HCT116 (cell line): ENCODE measurements around the gene TMEM178B. TPM values are rescaled to one million over a fixed set of nuclear protein-coding genes. Genes with fewer than 3 reads are reported as not detected.

Source experiments
- ATAC-seq: fragments of 200-7000 bp; cut with Tn5 transposase; 2 replicates; pipeline ENCODE4 v1.9.1; 2020; ENCODE audit warnings: mild to moderate bottlenecking, moderate library complexity
- BruUV-seq: library from RNA; stranded (reverse); fragments of 400-500 nt; replicated peaks from 2 replicates; lab custom pipeline; 2021; lab: Mats Ljungman, UMichigan
- CTCF ChIA-PET: fragments of 300-600 bp; sonication (Branson Sonifier 250); formaldehyde crosslinking; loops from one replicate; lab custom pipeline; 2021; ENCODE audit warnings: antibody characterized with exemption; lab: Charles Lee
- POLR2A ChIA-PET: fragments of 300-600, 350-600 bp; sonication (Branson Sonifier 250); formaldehyde crosslinking; loops from one replicate; lab custom pipeline; 2021; ENCODE audit warnings: antibody characterized with exemption; lab: Charles Lee
- RAD21 ChIA-PET, 2 experiments: fragments of 300-600 bp; sonication (Branson Sonifier 250); formaldehyde crosslinking; loops; one replicate each; lab custom pipeline; 2023; ENCODE audit warnings: low total read pairs in 2 of 2; ENCODE audit not compliant: uncharacterized antibody in 2 of 2, unreplicated experiment in 2 of 2, low non-redundant PET in 1 of 2; lab: Charles Lee
- DNase-seq: peaks from one replicate; pipeline ENCODE4 v3.0.0-alpha.2; 2010; ENCODE audit warnings: low read depth, low spot score
- H2AFZ ChIP-seq: fragments of 200-600 bp; shearing (Covaris generic), sonication (generic); 2 replicates; pipeline ENCODE4 v1.6.1; 2017; ENCODE audit warnings: low read depth, mixed run types, mixed read lengths, antibody characterized with exemption, low read length; ENCODE audit not compliant: poor library complexity, severe bottlenecking
- H3K27ac ChIP-seq: 2 replicates; pipeline ENCODE4 v1.5.1; 2012; ENCODE audit warnings: low read depth, low read length
- H3K27me3 ChIP-seq: fragments of 200-600 bp; sonication (generic); 2 replicates; pipeline ENCODE4 v1.6.1; 2016; ENCODE audit warnings: mixed run types, low read length, mixed read lengths; ENCODE audit not compliant: insufficient read depth
- H3K36me3 ChIP-seq, 2 experiments: fragments of 200-500 bp in 1 of 2; fragments of 200-600 bp in 1 of 2; sonication (Bioruptor generic) in 1 of 2; sonication (generic) in 1 of 2; 2 replicates each; pipeline versions ENCODE4 v1.5.1 to v1.6.1; 2014 to 2016; ENCODE audit warnings: low read length in 2 of 2, inconsistent platforms in 1 of 2, mixed read lengths in 1 of 2, mixed run types in 1 of 2; ENCODE audit not compliant: insufficient read depth in 2 of 2, control insufficient read depth in 1 of 2
- H3K4me1 ChIP-seq, 2 experiments: fragments of 200-600 bp in 1 of 2; sonication (generic) in 1 of 2; 2 replicates each; pipeline versions ENCODE4 v1.5.1 to v1.6.1; 2012 to 2017; ENCODE audit warnings: low read length in 2 of 2, inconsistent platforms in 1 of 2, mild to moderate bottlenecking in 1 of 2, mixed read lengths in 1 of 2, mixed run types in 1 of 2, moderate library complexity in 1 of 2; ENCODE audit not compliant: insufficient read depth in 2 of 2, control insufficient read depth in 1 of 2
- H3K4me2 ChIP-seq: fragments of 200-600 bp; sonication (generic); 2 replicates; pipeline ENCODE4 v1.6.1; 2017; ENCODE audit warnings: mixed run types, low read length, mixed read lengths
- H3K4me3 ChIP-seq, 2 experiments: fragments of 200-600 bp in 1 of 2; sonication (generic) in 1 of 2; replicated peaks in 1 of 2; 2 replicates each; pipeline ENCODE4 v1.5.1; 2011 to 2016; ENCODE audit warnings: low read length in 2 of 2, control low read depth in 1 of 2, low read depth in 1 of 2, mild to moderate bottlenecking in 1 of 2, mixed read lengths in 1 of 2, mixed run types in 1 of 2
- H3K79me2 ChIP-seq: fragments of 200-600 bp; sonication (generic); 2 replicates; pipeline ENCODE4 v1.6.1; 2017; ENCODE audit warnings: mild to moderate bottlenecking, mixed run types, low read length, moderate library complexity, mixed read lengths; ENCODE audit not compliant: insufficient read depth
- H3K9ac ChIP-seq: fragments of 200-600 bp; sonication (generic); 2 replicates; pipeline ENCODE4 v1.6.1; 2016; ENCODE audit warnings: low read length, mixed read lengths
- H3K9me2 ChIP-seq: fragments of 200-600 bp; sonication (generic), shearing (Covaris generic); 2 replicates; pipeline ENCODE4 v1.6.1; 2017; ENCODE audit warnings: mixed run types, mild to moderate bottlenecking, moderate library complexity; ENCODE audit not compliant: insufficient read depth
- H3K9me3 ChIP-seq, 2 experiments: fragments of 200-500 bp in 1 of 2; fragments of 200-600 bp in 1 of 2; sonication (Bioruptor generic) in 1 of 2; sonication (generic) in 1 of 2; 2 replicates each; pipeline ENCODE4 v1.6.1; 2014 to 2017; ENCODE audit warnings: low read length in 2 of 2, mixed read lengths in 2 of 2, inconsistent platforms in 1 of 2, low read depth in 1 of 2, mild to moderate bottlenecking in 1 of 2, mixed run types in 1 of 2, moderate library complexity in 1 of 2; ENCODE audit not compliant: control insufficient read depth in 1 of 2, insufficient read depth in 1 of 2
- H4K20me1 ChIP-seq: fragments of 200-600 bp; sonication (generic), shearing (Covaris generic); 2 replicates; pipeline ENCODE4 v1.6.1; 2017; ENCODE audit warnings: mixed run types, mild to moderate bottlenecking, moderate library complexity; ENCODE audit not compliant: insufficient read depth
- ATF3 ChIP-seq: IDR thresholded peaks from 2 replicates; pipeline ENCODE4 v1.6.1; 2012
- CTCF ChIP-seq, 3 experiments: fragments of 200-600 bp in 1 of 3; sonication (generic) in 1 of 3; IDR thresholded peaks in 2 of 3; conservative IDR thresholded peaks in 1 of 3; 2 replicates each; pipeline ENCODE4 v1.5.1; 2012 to 2017; ENCODE audit warnings: low read depth in 2 of 3, low read length in 2 of 3, antibody characterized with exemption in 1 of 3, borderline replicate concordance in 1 of 3, control low read depth in 1 of 3, mild to moderate bottlenecking in 1 of 3, mixed read lengths in 1 of 3, mixed run types in 1 of 3, moderate library complexity in 1 of 3; ENCODE audit not compliant: insufficient read depth in 1 of 3
- EZH2phosphoT487 ChIP-seq: fragments of 200-600 bp; IDR thresholded peaks from 2 replicates; pipeline ENCODE4 v1.6.1; 2018; ENCODE audit warnings: antibody characterized with exemption, borderline replicate concordance
- FOSL1 ChIP-seq: IDR thresholded peaks from 2 replicates; pipeline ENCODE4 v1.6.1; 2012; ENCODE audit warnings: low read depth
- MAX ChIP-seq: IDR thresholded peaks from 2 replicates; pipeline ENCODE4 v1.6.1; 2012
- POLR2A ChIP-seq: IDR thresholded peaks from 2 replicates; pipeline ENCODE4 v1.7.0; 2011; ENCODE audit warnings: borderline replicate concordance; ENCODE audit not compliant: insufficient read depth, insufficient read length; ENCODE audit errors: extremely low read depth
- RAD21 ChIP-seq: IDR thresholded peaks from 2 replicates; pipeline ENCODE4 v1.6.1; 2012; ENCODE audit warnings: low read depth, mild to moderate bottlenecking
- ZNF274 ChIP-seq: fragments of 200-500 bp; sonication (Bioruptor generic); IDR thresholded peaks from 2 replicates; pipeline ENCODE4 v1.6.1; 2014; ENCODE audit warnings: mild to moderate bottlenecking, low read depth, low read length, inconsistent platforms
- intact Hi-C: fragments of 100-400 bp; cut with micrococcal nuclease; formaldehyde crosslinking; loops from 2 replicates; pipeline ENCODE4 v1.10.0; 2022
- total RNA-seq: library from RNA; stranded (reverse); gene quantifications from one replicate; pipeline ENCODE4 v1.2.1, GENCODE V29; 2021; ENCODE audit not compliant: unreplicated experiment

Gene TMEM178B
- total RNA-seq, 1 experiment from 2014 or later, result 0.02 TPM

GRCh38 chr7:141184532-141185190 lies 110.8 kb downstream of the TMEM178B start:
- no peak overlapping the region for H3K4me2 ChIP-seq
- intact Hi-C loops, result no loop called here
- TF ChIP-seq POLR2A (no peak), ATF3 (no peak), RAD21 (no peak), FOSL1 (no peak), ZNF274 (no peak), MAX (no peak), CTCF (IDR thresholded peaks at IDR 0.05 in 2 of 3, conservative IDR thresholded peaks at IDR 0.05 in 1 of 3; ENCODE audit: borderline replicate concordance in 1 of 3, insufficient read depth in 1 of 3, low read depth in 2 of 3, low read length in 2 of 3) (no peak), EZH2phosphoT487 (no peak)
- H3K36me3 ChIP-seq, result no peaks in the 10 kb centered on the region
- H3K9me2 ChIP-seq, result no peaks in the 10 kb centered on the region
- ChIA-PET POLR2A (no interaction called here), RAD21 (no interaction called here), CTCF (no interaction called here)
- BruUV-seq, result no TSS peak
- DNase-seq (no peak), ATAC-seq (no peak)
- no peak overlapping the region for H2AFZ ChIP-seq
- no peak overlapping the region for H3K27ac ChIP-seq
- no peaks in the 10 kb centered on the region for H3K79me2 ChIP-seq
- H4K20me1 ChIP-seq, result no peaks in the 10 kb centered on the region
- no peak overlapping the region for H3K9ac ChIP-seq
- no peak overlapping the region for H3K4me3 ChIP-seq
- peaks cover 11% of the 10 kb centered on the region; the same call in 1 of the 2 replicates for H3K27me3 ChIP-seq
- H3K9me3 ChIP-seq, result no peaks in the 10 kb centered on the region
- H3K4me1 ChIP-seq, result no peaks in the 10 kb centered on the region
